Measurements from ENCODE around the gene CD164L2.

Gene CD164L2

GRCh38 chr1:27349784-27350662 is 33.1 kb downstream of the CD164L2 start:
- no peak for DNase-seq (ENCODE audit: low read depth in 1 of 2, low spot score in 1 of 2)

DNA sequence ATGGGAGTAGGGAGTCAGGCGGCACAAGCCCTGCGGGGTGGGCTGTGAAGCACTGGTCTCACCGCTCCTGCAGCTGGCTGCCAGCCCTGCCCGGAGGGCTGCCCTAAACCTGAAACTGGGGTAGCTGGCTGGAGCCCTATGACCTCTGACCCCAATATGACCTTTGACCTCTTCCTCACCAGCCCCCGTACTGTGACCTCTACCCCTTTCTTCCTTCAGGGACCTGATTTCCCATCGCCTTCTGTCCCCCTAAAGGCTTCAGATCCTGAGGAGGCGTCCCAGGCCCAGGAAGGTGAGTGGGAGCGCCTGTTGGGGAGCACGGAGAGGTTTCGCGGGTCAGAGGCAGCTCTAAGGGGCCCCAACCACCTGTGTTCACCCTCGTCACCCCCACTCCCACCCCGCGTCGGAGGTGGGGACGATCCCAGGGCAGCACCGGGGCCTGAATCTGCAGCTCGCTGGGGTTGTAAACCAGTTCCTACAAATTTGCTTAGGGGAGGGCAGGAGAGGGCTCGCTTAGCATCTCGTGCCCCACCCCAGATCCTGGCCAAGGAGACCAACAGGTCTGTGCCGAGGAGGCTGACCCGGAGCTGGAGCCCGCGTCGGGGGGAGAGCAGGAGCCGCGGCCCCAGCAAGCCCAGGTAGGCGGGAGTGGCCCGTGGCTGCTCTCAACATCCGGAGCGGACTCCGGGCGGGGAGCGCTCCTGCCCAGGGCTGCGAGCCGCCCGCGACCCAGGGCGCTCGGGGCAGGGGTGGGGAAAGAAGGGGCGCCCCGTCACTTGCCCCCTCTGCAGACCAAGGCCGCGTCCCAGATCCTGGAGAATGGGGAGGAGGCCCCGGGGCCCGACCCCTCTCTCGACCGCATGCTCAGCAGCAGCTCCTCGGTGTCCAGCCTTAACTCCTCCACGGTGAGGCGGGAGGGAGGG is 34.0 kb downstream of the CD164L2 start:
- DNase-seq (ENCODE audit: low read depth in 1 of 2, low spot score in 1 of 2) = no peak

DNA sequence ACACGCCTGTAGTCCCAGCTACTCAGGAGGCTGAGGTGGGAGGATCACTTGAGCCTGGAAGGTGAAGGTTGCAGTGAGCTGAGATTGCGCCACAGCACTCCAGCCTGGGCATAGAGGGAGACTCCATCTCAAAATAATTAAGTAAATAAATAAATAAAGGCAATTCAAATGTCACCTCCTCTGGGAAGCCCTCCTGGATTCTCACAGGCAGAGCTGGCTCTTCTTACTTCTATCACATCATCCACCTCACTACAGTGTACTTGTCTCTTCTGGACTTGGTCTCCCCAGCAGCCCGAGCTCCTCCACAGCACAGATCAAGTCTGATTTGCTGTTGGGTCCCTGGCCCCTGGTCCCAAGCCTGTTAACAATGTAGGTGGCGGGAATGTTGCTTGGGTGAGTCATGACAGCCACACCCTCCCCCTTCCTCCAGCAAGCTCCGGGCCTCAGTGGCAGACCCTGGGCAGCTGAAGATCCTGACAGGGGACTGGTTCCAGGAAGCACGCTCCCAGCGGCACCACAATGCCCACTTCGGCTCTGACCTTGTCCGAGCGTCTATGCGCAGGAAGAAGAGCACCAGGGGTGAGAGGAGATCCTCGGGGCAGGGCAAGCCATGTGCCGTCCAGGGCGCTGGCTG is 36.0 kb downstream of the CD164L2 start:
- DNase-seq (ENCODE audit: low read depth in 1 of 2, low spot score in 1 of 2) = no peak

GRCh38 chr1:27346357-27346756 is 36.8 kb downstream of the CD164L2 start:
- DNase-seq (ENCODE audit: low read depth in 1 of 2, low spot score in 1 of 2) = no peak

DNA sequence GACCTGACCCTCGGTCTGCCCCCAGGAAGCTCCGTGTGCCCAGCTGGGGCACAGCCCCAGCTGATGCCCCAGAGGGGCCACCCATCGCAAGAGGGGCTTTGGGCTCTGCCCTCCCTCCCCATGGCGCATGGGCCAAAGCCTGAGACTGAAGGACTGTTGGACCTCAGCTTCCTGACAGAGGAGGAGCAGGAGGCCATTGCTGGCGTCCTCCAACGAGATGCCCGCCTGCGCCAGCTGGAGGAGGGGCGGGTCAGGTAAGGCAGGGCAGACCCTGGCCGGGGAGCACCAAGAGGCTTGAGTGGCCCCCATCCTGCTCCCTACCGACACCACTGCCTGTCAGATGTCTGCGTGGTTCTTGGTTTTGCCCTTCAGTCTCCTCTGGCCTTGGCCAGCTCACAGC is 37.9 kb downstream of the CD164L2 start:
- no peak for DNase-seq (ENCODE audit: low read depth in 1 of 2, low spot score in 1 of 2)

DNA sequence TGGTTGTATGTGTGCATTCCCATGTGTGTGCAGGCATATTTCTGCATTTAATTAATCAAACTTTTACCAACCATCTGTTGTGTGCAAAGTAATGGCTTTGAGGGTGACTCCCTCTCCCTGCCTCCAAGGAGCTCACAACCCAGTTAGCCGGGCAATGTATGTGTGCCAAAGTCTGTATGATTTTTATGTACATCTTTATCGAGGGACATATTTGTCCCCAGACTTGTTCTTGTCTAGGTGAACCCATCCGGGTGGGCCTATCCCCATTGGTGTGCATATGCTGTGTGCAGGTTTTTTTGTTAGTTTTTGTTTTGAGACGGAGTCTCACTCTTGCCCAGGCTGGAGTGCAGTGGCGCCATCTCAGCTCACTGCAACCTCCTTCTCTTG is 39.5 kb downstream of the CD164L2 start:
- DNase-seq (ENCODE audit: low read depth in 1 of 2, low spot score in 1 of 2) = no peak

- peak; percentile 56 to 60 for DNase-seq (ENCODE audit: low read depth in 1 of 2, low spot score in 1 of 2)
Observed at GRCh38 chr1:27342778-27343638, 40.1 kb downstream of the CD164L2 start.

DNA sequence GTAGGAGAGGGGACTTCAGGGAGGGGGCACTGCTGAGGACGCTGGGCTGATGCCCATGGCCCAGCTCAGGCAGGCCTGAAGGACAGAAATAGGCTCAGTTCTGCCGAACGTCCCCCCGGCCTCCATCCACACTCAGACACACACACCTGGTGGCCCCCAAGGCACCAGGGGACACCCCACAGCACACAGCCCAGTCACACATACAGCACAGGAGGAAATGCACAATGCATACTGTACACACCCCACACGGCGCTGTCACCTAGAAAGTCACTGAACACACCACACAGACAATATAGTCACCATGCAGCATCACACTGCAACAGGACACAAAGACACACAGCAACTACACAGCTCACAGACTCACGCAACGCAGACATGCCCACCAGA is 40.7 kb downstream of the CD164L2 start:
- no peak for DNase-seq (ENCODE audit: low read depth in 1 of 2, low spot score in 1 of 2)

- DNase-seq (ENCODE audit: low read depth in 1 of 2, low spot score in 1 of 2) = peak; percentile 40 to 43
Observed at GRCh38 chr1:27341525-27342252, 41.4 kb downstream of the CD164L2 start, which contains the start of gene SYTL1. TSS of gene SYTL1 (plus strand) at chr1:27342022. CDS start at chr1:27345335, 3,313 bp downstream.

DNA sequence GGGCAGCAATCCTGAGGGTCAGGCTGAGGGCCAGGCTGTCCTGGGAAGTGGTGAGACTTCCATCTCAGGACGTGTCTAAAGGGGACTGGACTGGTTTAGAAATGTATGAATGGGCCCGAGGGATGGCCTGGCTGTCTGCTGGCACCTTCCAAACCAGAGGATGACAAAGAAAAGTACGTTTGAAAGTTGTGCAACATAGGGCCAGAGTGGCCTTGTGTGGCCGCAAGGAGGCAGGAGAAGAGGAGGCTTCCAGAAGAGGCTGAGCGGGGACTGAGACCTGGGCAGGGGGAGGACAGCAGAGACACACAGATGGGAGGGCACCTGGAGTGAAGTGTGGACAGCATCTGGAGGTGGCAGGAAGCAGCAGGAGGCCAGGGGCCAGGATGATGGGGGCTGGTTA is 43.9 kb downstream of the CD164L2 start:
- no peak for DNase-seq (ENCODE audit: low read depth in 1 of 2, low spot score in 1 of 2)

DNA sequence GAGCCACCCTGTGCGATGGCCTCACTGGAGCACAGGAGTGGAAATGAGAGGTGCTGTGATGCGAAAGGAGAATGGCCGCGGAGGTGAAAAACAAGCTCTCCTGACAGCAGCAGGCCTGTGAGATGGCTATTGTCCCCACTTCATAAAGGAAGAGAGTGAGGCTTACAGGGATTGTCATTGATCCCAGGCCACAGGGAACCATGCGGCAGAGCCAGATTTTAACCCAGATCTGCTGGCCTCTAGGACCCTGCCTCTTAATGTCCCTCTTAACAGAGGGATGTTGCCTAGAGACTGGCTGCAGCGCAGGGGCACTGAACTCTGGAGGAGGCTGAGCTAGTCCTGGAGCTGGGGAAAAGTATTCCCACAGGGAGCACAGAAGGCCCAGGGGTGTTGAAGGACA is 44.4 kb downstream of the CD164L2 start:
- DNase-seq (ENCODE audit: low read depth in 1 of 2, low spot score in 1 of 2) = no peak

DNA sequence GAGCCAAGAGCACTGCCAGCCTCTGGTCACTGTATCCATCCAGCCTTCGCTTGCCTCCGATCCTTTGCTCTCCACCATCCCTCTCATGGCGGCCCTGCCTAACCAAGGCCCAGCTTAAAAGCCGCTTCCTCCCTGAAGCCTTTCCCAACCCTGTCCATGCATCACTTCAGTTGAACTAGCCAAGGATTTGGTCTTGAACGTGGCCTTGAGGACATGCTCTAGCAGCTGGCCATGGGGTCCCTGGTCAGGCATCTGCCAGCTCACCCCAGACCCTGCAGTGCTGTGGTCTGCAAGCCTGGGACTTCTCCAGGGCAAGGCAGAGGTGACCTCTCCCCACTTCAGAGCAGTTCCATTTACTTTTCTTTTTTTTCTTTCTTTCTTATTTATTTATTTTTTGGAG is 46.4 kb downstream of the CD164L2 start:
- no peak for DNase-seq (ENCODE audit: low read depth in 1 of 2, low spot score in 1 of 2)

DNA sequence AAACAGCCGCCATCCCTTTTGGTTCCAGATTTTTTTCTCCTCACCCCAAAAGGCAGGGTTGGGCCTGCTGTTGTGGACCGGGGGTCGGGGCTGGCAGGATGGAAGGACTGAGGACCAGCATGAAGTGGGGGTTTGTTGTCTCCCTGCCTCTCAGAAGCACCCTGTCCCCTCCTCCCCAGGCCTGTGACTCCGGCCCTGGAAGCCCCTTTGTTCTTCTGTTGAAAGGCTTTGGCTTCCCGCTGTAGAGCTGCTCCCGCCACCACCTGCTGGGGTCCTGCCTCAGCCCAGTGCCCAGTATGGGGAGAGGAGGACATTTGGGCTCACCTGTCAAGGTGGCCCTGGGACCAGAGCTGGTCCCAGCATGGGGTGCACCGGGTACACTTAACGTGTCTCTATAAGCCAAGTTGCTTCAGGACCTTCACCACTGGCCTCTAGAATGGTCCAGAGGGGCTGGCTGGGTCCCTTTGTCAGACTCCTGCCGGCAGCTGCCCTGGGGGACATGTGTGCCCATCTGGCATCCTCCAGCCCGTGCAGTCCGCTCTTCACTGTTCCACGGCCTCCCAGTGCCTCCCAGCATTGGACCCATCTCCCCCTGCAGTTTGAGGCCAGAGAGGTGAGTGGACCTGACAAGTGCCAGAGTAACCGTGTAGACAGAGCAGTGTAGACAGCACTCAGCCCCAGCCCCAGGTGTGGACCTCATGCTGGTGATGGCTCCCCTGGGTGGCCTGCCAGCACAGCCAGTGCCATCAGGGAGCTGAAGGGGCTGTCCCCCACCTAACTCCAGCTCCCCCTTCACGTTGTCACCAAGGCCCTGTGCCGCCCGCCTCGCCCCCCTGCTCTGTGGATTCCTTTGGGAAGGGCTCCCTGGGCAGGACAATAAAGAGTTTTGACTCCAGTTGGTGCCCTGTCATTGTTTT is 47.4 kb downstream of the CD164L2 start:
- no peak for DNase-seq (ENCODE audit: low read depth in 1 of 2, low spot score in 1 of 2)

GRCh38 chr1:27333717-27334279 is 49.3 kb downstream of the CD164L2 start:
- no peak for DNase-seq (ENCODE audit: low read depth in 1 of 2, low spot score in 1 of 2)

DNA sequence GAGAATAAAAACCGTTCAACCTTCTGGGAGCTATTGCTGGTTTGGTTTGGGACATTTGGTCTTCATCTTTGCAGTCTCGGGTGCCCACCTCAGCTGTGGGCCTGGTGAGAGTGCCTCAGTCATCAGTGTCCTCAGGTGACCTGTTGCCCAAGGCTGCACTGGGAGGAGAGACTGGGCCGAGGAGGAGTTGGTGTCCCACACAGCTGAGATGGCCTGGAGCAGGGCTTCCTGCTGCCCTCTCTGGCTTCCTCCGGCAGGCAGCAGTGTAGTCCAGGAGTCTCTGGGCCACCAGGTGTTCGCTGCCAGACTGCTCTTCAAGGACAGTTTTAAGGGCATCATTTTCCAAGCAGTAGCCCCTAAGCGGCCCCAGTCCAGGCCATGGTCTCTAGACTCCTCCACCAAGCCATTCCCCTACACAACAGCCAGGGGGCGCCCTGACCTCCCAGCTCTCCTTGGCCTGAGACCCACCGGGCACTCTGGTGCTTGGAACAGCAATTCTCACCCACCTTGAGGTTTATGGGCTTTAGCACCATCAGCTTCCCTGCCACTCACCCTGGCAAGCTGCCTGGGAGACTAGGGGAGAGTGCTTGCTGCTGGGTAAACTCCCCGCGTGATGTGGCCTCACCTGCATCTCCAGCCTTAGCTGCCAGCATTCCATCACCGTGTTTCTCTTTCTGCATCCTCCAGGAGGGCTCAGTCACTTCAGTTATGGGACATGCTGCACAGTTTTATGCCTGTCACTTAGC is 50.4 kb downstream of the CD164L2 start:
- peak; percentile 26 to 29 for DNase-seq (ENCODE audit: low read depth in 1 of 2, low spot score in 1 of 2)

GRCh38 chr1:27331922-27332321 is 51.2 kb downstream of the CD164L2 start:
- no peak for DNase-seq (ENCODE audit: low read depth in 1 of 2, low spot score in 1 of 2)

DNA sequence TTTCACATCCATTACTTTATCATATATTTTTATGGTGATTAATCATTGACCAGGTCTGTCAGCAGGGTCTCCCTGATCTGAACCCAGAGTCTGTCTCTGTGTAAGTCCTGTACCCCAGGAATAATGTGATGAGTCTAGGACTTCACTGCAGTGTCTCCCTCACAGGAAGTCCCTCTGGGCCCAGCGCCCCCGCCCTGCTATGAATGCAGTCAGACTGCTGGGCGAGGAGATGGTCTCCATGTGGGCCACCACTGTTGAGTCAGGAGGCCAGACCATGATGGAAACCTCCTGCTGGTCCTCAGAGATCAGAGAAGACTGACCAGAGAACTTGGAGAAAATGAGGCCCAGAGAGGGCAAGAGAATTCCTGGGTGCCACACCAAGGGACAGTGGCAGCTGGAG is 51.7 kb downstream of the CD164L2 start:
- DNase-seq (ENCODE audit: low read depth in 1 of 2, low spot score in 1 of 2) = no peak

DNA sequence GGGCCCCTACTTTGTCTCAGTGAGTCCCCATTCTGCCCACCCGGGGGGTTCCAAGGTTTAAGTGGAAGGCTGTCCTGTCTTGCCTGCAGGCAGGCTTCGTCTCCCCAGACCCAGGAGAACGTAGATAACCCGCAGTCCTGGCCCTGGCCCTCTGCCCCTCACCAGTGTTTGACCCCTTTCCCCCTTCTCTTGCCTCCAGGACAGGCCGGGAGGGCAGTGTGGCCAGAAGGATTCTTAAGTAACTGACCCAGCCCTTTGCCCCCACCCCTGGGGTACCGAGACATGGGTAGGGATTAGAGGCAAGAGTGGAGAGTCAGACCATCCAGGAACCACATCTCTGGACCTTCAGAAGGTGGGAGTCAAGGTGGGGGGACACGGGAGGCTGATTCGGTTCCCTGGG is 52.3 kb downstream of the CD164L2 start:
- no peak for DNase-seq (ENCODE audit: low read depth in 1 of 2, low spot score in 1 of 2)

Data from activated T-helper 1 cell treated with anti-CD3 and anti-CD28 coated beads, Interleukin-2, amount 50 U/mL, for 16 hours (primary cell).